ENCODE results near the gene STRADA. TPM values are rescaled to one million over a fixed set of nuclear protein-coding genes. Genes with fewer than 3 reads are reported as not detected.

The STRADA gene
- total and polyA plus RNA-seq, 3 donors from 2014 or later: 55.3 to 142 (median 78.7) TPM

- H3K4me1 ChIP-seq: no peaks in the 10 kb centered on the region
- intact Hi-C loops (cut with DNase I; ENCODE audit: low total_unique reads): no loop called here
- 41 to 100% methylated on average over 1 of the region's 1 CpG for WGBS, 2 donors
- DNase-seq: no peak
- H3K36me3 ChIP-seq (ENCODE audit: low read depth, missing control alignments): no peaks in the 10 kb centered on the region
- H3K9me3 ChIP-seq: no peaks in the 10 kb centered on the region
- H3K27ac ChIP-seq: no peak overlapping the region
- no peak overlapping the region for H3K4me3 ChIP-seq
- no peak for TF ChIP-seq POLR2A (IDR thresholded peaks at IDR 0.05)
- TF ChIP-seq CTCF (IDR thresholded peaks at IDR 0.05): no peak
- no peaks in the 10 kb centered on the region for H3K27me3 ChIP-seq
Observed at GRCh38 chr17:63658366-63658765, 83.2 kb downstream of the STRADA start.

DNA sequence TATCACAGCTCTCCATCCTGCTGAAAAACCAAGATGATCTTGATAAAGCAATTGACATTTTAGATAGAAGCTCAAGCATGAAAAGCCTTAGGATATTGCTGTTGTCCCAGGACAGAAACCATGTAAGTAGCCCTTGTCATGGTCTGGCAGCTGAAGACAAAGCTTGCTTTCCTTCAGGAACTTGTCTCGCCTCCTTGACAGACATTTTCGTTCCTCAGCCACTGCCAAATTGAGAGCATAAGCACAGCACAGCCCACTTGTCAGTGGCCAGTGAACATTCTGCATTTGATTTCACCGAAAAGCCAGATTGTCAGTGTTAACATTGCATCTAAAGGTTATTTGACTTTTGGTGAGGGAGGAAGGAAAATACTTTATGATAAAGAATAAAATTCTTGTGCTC lies 83.8 kb downstream of the STRADA start:
- no peak for DNase-seq
- H3K27ac ChIP-seq: no peak overlapping the region
- no peak for TF ChIP-seq POLR2A (IDR thresholded peaks at IDR 0.05)
- TF ChIP-seq CTCF (IDR thresholded peaks at IDR 0.05): no peak
- no peak overlapping the region for H3K4me3 ChIP-seq
- intact Hi-C loops (cut with DNase I; ENCODE audit: low total_unique reads): no loop called here
- H3K4me1 ChIP-seq: no peaks in the 10 kb centered on the region
- no peaks in the 10 kb centered on the region for H3K9me3 ChIP-seq
- no peaks in the 10 kb centered on the region for H3K36me3 ChIP-seq (ENCODE audit: low read depth, missing control alignments)
- 87 to 92% methylated on average over 3 of the region's 3 CpGs for WGBS, 2 donors
- no peaks in the 10 kb centered on the region for H3K27me3 ChIP-seq

DNA sequence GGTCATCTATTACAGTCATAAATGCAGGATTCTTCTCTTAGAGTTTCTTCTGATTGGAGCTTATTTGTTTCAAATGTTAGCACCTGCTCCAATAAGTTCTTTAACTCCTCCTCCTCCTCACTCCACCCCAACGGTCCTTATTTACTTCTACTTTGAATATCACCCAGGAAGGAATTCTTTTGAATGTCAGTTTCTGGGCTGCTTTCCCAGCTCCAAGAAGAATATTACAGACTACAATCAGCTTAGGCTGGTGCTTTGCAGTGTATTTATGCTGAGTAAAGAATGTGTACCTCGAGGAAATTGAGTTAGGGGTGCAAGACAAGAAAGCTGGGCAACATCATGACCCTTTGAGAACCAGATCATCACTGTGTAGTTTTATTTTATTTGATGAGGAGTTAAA lies 88.5 kb downstream of the STRADA start:
- DNase-seq: no peak
- Histone ChIP-seq H3K4me3 (no peak overlapping the region), H3K4me1 (no peaks in the 10 kb centered on the region), H3K27ac (no peak overlapping the region), H3K36me3 (ENCODE audit: low read depth, missing control alignments) (no peaks in the 10 kb centered on the region), H3K9me3 (no peaks in the 10 kb centered on the region), H3K27me3 (no peaks in the 10 kb centered on the region)
- no peak for TF ChIP-seq POLR2A (IDR thresholded peaks at IDR 0.05)
- TF ChIP-seq CTCF (IDR thresholded peaks at IDR 0.05): no peak
- intact Hi-C loops (cut with DNase I; ENCODE audit: low total_unique reads): no loop called here
- WGBS, 2 donors: 42 to 49% methylated on average over 2 of the region's 2 CpGs

Other genes with a start within 250 kb of the STRADA start
- under 1 TPM; 0.79 to 0.99 TPM for gene KCNH6, start 218.4 kb downstream of the STRADA start, total RNA-seq
- 1.7 TPM for gene KCNH6, start 218.4 kb downstream of the STRADA start, polyA plus RNA-seq (ENCODE audit: insufficient read depth, low read depth, low replicate concordance)
- 10 to 100 TPM; 51.7 to 66.8 TPM for gene DCAF7, start 191.3 kb downstream of the STRADA start, total RNA-seq
- 164 TPM for gene DCAF7, start 191.3 kb downstream of the STRADA start, polyA plus RNA-seq (ENCODE audit: insufficient read depth, low read depth, low replicate concordance)
- gene TACO1, start 140.9 kb downstream of the STRADA start, total RNA-seq: 10 to 100 TPM; 19.2 to 22.3 TPM
- gene TACO1, start 140.9 kb downstream of the STRADA start, polyA plus RNA-seq (ENCODE audit: insufficient read depth, low read depth, low replicate concordance): 28.0 TPM
- gene MAP3K3, start 119.4 kb downstream of the STRADA start, total RNA-seq: 10 to 100 TPM; 57.5 to 57.7 TPM
- 46.0 TPM for gene MAP3K3, start 119.4 kb downstream of the STRADA start, polyA plus RNA-seq (ENCODE audit: insufficient read depth, low read depth, low replicate concordance)
- gene LIMD2, start 41.7 kb downstream of the STRADA start, total RNA-seq: 10 to 100 TPM; 21.9 to 22.9 TPM
- 22.8 TPM for gene LIMD2, start 41.7 kb downstream of the STRADA start, polyA plus RNA-seq (ENCODE audit: insufficient read depth, low read depth, low replicate concordance)
- gene CCDC47, start 31.8 kb upstream of the STRADA start, total RNA-seq: 10 to 100 TPM; 65.7 to 68.0 TPM
- gene CCDC47, start 31.8 kb upstream of the STRADA start, polyA plus RNA-seq (ENCODE audit: insufficient read depth, low read depth, low replicate concordance): 52.4 TPM
- 100 to 1,000 TPM; 173 to 203 TPM for gene DDX42, start 32.4 kb upstream of the STRADA start, total RNA-seq
- gene DDX42, start 32.4 kb upstream of the STRADA start, polyA plus RNA-seq (ENCODE audit: insufficient read depth, low read depth, low replicate concordance): 124 TPM
- 100 to 1,000 TPM; 121 to 145 TPM for gene PSMC5, start 85.6 kb upstream of the STRADA start, total RNA-seq
- gene PSMC5, start 85.6 kb upstream of the STRADA start, polyA plus RNA-seq (ENCODE audit: insufficient read depth, low read depth, low replicate concordance): 269 TPM
- gene FTSJ3, start 85.9 kb upstream of the STRADA start, total RNA-seq: 10 to 100 TPM; 47.2 to 59.7 TPM
- 39.9 TPM for gene FTSJ3, start 85.9 kb upstream of the STRADA start, polyA plus RNA-seq (ENCODE audit: insufficient read depth, low read depth, low replicate concordance)
- gene SMARCD2, start 100.9 kb upstream of the STRADA start, total RNA-seq: 100 to 1,000 TPM; 121 to 122 TPM
- gene SMARCD2, start 100.9 kb upstream of the STRADA start, polyA plus RNA-seq (ENCODE audit: insufficient read depth, low read depth, low replicate concordance): 95.2 TPM
- under 1 TPM in 1 of 2 donors, not detected in 1; 0.47 TPM for gene CSH2, start 131.9 kb upstream of the STRADA start, total RNA-seq
- gene CSH2, start 131.9 kb upstream of the STRADA start, polyA plus RNA-seq (ENCODE audit: insufficient read depth, low read depth, low replicate concordance): not detected
- gene GH2, start 140.1 kb upstream of the STRADA start, total RNA-seq: under 1 TPM in 1 of 2 donors, not detected in 1; 0.62 TPM
- gene GH2, start 140.1 kb upstream of the STRADA start, polyA plus RNA-seq (ENCODE audit: insufficient read depth, low read depth, low replicate concordance): not detected
- 1 to 10 TPM in 1 of 2 donors, under 1 TPM in 1; 0.71 to 1.2 TPM for gene CSH1, start 154.8 kb upstream of the STRADA start, total RNA-seq
- gene CSH1, start 154.8 kb upstream of the STRADA start, polyA plus RNA-seq (ENCODE audit: insufficient read depth, low read depth, low replicate concordance): not detected
- not detected for gene CSHL1, start 169.5 kb upstream of the STRADA start, total RNA-seq
- gene CSHL1, start 169.5 kb upstream of the STRADA start, polyA plus RNA-seq (ENCODE audit: insufficient read depth, low read depth, low replicate concordance): not detected
- under 1 TPM in 1 of 2 donors, not detected in 1; 0.43 TPM for gene GH1, start 177.0 kb upstream of the STRADA start, total RNA-seq
- gene GH1, start 177.0 kb upstream of the STRADA start, polyA plus RNA-seq (ENCODE audit: insufficient read depth, low read depth, low replicate concordance): not detected
- under 1 TPM; 0.62 to 0.87 TPM for gene CD79B, start 190.5 kb upstream of the STRADA start, total RNA-seq
- 4.3 TPM for gene CD79B, start 190.5 kb upstream of the STRADA start, polyA plus RNA-seq (ENCODE audit: insufficient read depth, low read depth, low replicate concordance)
- 1 to 10 TPM; 2.3 to 2.8 TPM for gene SCN4A, start 231.1 kb upstream of the STRADA start, total RNA-seq
- gene SCN4A, start 231.1 kb upstream of the STRADA start, polyA plus RNA-seq (ENCODE audit: insufficient read depth, low read depth, low replicate concordance): 2.0 TPM